Liver (tissue), 9 donors: Measurements from ENCODE around the gene MCF2L. TPM values are rescaled to one million over a fixed set of nuclear protein-coding genes. Genes with fewer than 3 reads are reported as not detected.
A peak's percentile ranks its signal among the peaks of the same experiment; 100 is the strongest.

Source experiments
- DNase-seq: peaks from one replicate; pipeline ENCODE4 v3.0.0-alpha.2; 2017; ENCODE audit warnings: low spot score
- H3K27ac ChIP-seq, 2 donors: one replicate each; pipeline ENCODE4 v1.7.0; 2013; ENCODE audit warnings: inconsistent platforms in 2 of 2, low read length in 2 of 2, control low read depth in 1 of 2, low read depth in 1 of 2, mild to moderate bottlenecking in 1 of 2
- H3K27me3 ChIP-seq, 4 donors: one replicate each; pipeline versions ENCODE4 v1.6.1 to v1.7.0; 2013; ENCODE audit warnings: low read length in 3 of 4, inconsistent platforms in 1 of 4, mild to moderate bottlenecking in 1 of 4, moderate library complexity in 1 of 4; ENCODE audit not compliant: control insufficient read depth in 4 of 4, insufficient read depth in 4 of 4
- H3K36me3 ChIP-seq, 4 donors: one replicate each; pipeline versions ENCODE4 v1.6.1 to v1.7.0; 2013; ENCODE audit warnings: low read length in 3 of 4, mild to moderate bottlenecking in 3 of 4, low read depth in 1 of 4, moderate library complexity in 1 of 4; ENCODE audit not compliant: control insufficient read depth in 4 of 4, insufficient read depth in 3 of 4
- H3K4me1 ChIP-seq, 4 donors: one replicate each; pipeline versions ENCODE4 v1.6.1 to v1.7.0; 2013; ENCODE audit warnings: low read length in 3 of 4, mild to moderate bottlenecking in 3 of 4, moderate library complexity in 1 of 4; ENCODE audit not compliant: control insufficient read depth in 4 of 4, insufficient read depth in 4 of 4
- H3K4me3 ChIP-seq, 3 donors: one replicate each; pipeline versions ENCODE4 v1.6.1 to v1.7.0; 2013; ENCODE audit warnings: low read length in 3 of 3, control low read depth in 1 of 3, low read depth in 1 of 3, mild to moderate bottlenecking in 1 of 3
- H3K9ac ChIP-seq, 2 donors: one replicate each; pipeline ENCODE4 v1.7.0; 2013; ENCODE audit warnings: low read length in 2 of 2, mild to moderate bottlenecking in 2 of 2, moderate library complexity in 2 of 2, control low read depth in 1 of 2, low read depth in 1 of 2
- H3K9me3 ChIP-seq, 4 donors: one replicate each; pipeline versions ENCODE4 v1.6.1 to v1.7.0; 2013; ENCODE audit warnings: low read length in 3 of 4; ENCODE audit not compliant: control insufficient read depth in 4 of 4
- EGR1 ChIP-seq, 2 donors: IDR thresholded peaks; 2 replicates each; pipeline ENCODE4 v1.6.1; 2016 to 2018; ENCODE audit warnings: antibody characterized with exemption in 2 of 2, low read depth in 2 of 2
- FOXA1 ChIP-seq: IDR thresholded peaks from 2 replicates; pipeline ENCODE4 v1.6.1; 2016; ENCODE audit warnings: antibody characterized with exemption
- FOXA2 ChIP-seq: IDR thresholded peaks from 2 replicates; pipeline ENCODE4 v1.6.1; 2016; ENCODE audit warnings: antibody characterized with exemption
- GABPA ChIP-seq, 2 donors: IDR thresholded peaks in 1 of 2; conservative IDR thresholded peaks in 1 of 2; 2 replicates each; pipeline ENCODE4 v1.6.1; 2016; ENCODE audit warnings: antibody characterized with exemption in 2 of 2, mild to moderate bottlenecking in 1 of 2, moderate library complexity in 1 of 2
- HNF4A ChIP-seq, 2 donors: conservative IDR thresholded peaks; 2 replicates each; pipeline ENCODE4 v1.6.1; 2016; ENCODE audit warnings: antibody characterized with exemption in 2 of 2, mild to moderate bottlenecking in 2 of 2
- HNF4G ChIP-seq: IDR thresholded peaks from 2 replicates; pipeline ENCODE4 v1.6.1; 2016; ENCODE audit warnings: antibody characterized with exemption
- JUND ChIP-seq, 2 donors: IDR thresholded peaks; 2 replicates each; pipeline ENCODE4 v1.6.1; 2016; ENCODE audit warnings: antibody characterized with exemption in 2 of 2
- RAD21 ChIP-seq, 2 donors: IDR thresholded peaks; 2 replicates each; pipeline ENCODE4 v1.6.1; 2016; ENCODE audit warnings: antibody characterized with exemption in 2 of 2, mild to moderate bottlenecking in 2 of 2
- SP1 ChIP-seq: IDR thresholded peaks from 2 replicates; pipeline ENCODE4 v1.6.1; 2018; ENCODE audit warnings: antibody characterized with exemption, mild to moderate bottlenecking
- TAF1 ChIP-seq: conservative IDR thresholded peaks from 2 replicates; pipeline ENCODE4 v1.6.1; 2016; ENCODE audit warnings: antibody characterized with exemption, mild to moderate bottlenecking
- YY1 ChIP-seq: IDR thresholded peaks from 2 replicates; pipeline ENCODE4 v1.6.1; 2016; ENCODE audit warnings: antibody characterized with exemption, mild to moderate bottlenecking
- WGBS: extraction: QIAGEN DNeasy Blood & Tissue Kit; methylation state at CpG from one replicate; pipeline ENCODE4 v1.1.7; 2013; 5-methylcytosine and 5-hydroxymethylcytosine counted together
- polyA plus RNA-seq, 2 donors: library from polyadenylated mRNA; stranded (reverse) in 1 of 2; unstranded in 1 of 2; fragments of 200-250 nt in 1 of 2; fragments of >200 nt in 1 of 2; fragmentation: Nextera tagmentation in 1 of 2; extraction: Ambion mirVana in 1 of 2; gene quantifications; one replicate each; pipeline versions ENCODE4 v1.2.1 to v1.2.3, GENCODE V29; 2013 to 2015
- total RNA-seq, 2 donors: library from RNA; depleted of rRNA; stranded (reverse); fragments of >200 nt; gene quantifications; one replicate each; pipeline ENCODE4 v1.2.3, GENCODE V29; 2014
- TF ChIP-seq, protein P1 (sequence below): fragments of 150-350 bp; IDR thresholded peaks from 2 replicates; pipeline ENCODE4 v1.5.1; 2017; ENCODE audit warnings: improper control_type of control experiment, low read depth, low read length; ENCODE audit not compliant: missing input control
- TF ChIP-seq, protein P2 (sequence below): IDR thresholded peaks from 2 replicates; pipeline ENCODE4 v1.6.1; 2016; ENCODE audit warnings: antibody characterized with exemption
- TF ChIP-seq, protein P3 (sequence below): IDR thresholded peaks from 2 replicates; pipeline ENCODE4 v1.6.1; 2016; ENCODE audit warnings: antibody characterized with exemption, mild to moderate bottlenecking
- TF ChIP-seq, protein P4 (sequence below): IDR thresholded peaks from 2 replicates; pipeline ENCODE4 v1.6.1; 2016; ENCODE audit warnings: antibody characterized with exemption
- TF ChIP-seq, protein P5 (sequence below): IDR thresholded peaks from 2 replicates; pipeline ENCODE4 v1.6.1; 2016; ENCODE audit warnings: antibody characterized with exemption
- donor health status: healthy.
- donor health status: healthy.
- donor health status: healthy.
- donor health status: healthy.
- donor health status: healthy.

MCF2L gene
- total and polyA plus RNA-seq, 4 donors, result 2.9 to 12.8 (median 7.1) TPM

DNA sequence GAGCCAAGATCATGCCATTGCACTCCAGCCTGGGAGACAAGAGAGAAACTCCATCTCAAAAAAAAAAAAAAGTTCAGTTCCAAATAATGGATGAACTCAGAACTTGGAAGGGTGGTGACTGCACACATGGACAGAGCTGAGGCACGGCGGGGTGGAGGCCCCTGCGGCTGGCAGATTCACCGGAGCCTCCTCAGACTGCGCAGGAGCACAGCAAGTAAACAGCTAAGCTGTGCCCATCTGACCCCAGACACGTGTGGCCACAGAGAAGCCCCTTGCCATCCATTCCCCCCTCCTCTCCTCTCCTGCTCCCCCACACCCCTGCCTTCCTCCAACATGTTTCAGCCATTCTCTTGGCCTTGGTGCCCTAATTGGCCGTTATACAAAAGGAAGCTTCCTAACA lies 173.9 kb downstream of the MCF2L start:
- no peak overlapping the region for H3K27ac ChIP-seq

DNA sequence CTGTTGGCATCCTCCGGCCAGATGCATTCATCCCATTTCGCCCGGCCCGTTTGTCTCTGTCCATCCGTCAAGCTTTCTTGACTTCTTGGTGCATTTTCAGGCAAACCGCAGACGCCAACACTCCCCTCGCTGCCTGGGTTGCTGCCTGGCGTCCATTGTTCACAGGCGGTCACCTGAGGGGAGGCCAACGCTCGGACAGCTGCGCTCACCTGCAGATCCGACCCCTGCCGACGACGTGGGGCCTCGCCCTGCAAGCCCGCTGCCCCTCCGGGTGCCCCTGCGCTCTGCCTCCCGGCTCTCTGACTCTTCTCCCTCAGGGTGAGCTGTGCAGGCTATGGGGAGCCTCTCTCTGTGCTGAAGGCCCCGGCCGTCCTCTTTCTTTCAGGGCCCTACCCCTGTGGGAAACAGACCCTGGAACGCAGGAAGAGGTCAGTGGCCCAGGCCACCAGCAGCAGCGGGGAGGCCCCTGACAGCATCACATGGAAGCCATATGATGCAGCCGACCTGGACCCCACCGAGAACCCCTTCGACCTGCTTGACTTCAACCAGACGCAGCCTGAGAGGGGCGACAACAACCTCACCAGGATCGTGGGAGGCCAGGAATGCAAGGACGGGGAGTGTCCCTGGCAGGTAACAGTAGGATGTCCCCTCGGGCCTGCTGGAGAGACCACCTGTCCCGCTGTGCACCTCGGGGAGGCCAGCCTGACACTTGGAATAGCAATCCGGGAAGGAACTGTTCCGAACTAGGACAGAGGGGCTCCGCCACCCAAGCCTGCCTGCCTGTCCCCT lies 174.6 kb downstream of the MCF2L start:
- no peaks in the 10 kb centered on the region for H3K27me3 ChIP-seq
- H3K27ac ChIP-seq, result no peak overlapping the region
- H3K4me3 ChIP-seq, result no peak overlapping the region
- peaks cover 0 to 6% (median 1%) of the 10 kb centered on the region in 4 donors for H3K4me1 ChIP-seq
- DNase-seq, result peak; percentile 30
- H3K36me3 ChIP-seq, result peaks cover 0 to 23% (median 9%) of the 10 kb centered on the region in 4 donors
- no peak overlapping the region for H3K9ac ChIP-seq
- no peaks in the 10 kb centered on the region for H3K9me3 ChIP-seq
- WGBS, result 92% methylated on average over 39 of the region's 39 CpGs
- TF ChIP-seq HNF4A (conservative IDR thresholded peaks at IDR 0.05) (no peak), YY1 (no peak), SP1 (no peak), GABPA (IDR thresholded peaks at IDR 0.05 in 1 of 2, conservative IDR thresholded peaks at IDR 0.05 in 1 of 2) (no peak), JUND (IDR thresholded peaks at IDR 0.05) (no peak), HNF4G (no peak)
- TF ChIP-seq, protein P1, sequence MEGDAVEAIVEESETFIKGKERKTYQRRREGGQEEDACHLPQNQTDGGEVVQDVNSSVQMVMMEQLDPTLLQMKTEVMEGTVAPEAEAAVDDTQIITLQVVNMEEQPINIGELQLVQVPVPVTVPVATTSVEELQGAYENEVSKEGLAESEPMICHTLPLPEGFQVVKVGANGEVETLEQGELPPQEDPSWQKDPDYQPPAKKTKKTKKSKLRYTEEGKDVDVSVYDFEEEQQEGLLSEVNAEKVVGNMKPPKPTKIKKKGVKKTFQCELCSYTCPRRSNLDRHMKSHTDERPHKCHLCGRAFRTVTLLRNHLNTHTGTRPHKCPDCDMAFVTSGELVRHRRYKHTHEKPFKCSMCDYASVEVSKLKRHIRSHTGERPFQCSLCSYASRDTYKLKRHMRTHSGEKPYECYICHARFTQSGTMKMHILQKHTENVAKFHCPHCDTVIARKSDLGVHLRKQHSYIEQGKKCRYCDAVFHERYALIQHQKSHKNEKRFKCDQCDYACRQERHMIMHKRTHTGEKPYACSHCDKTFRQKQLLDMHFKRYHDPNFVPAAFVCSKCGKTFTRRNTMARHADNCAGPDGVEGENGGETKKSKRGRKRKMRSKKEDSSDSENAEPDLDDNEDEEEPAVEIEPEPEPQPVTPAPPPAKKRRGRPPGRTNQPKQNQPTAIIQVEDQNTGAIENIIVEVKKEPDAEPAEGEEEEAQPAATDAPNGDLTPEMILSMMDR, result no peak
- TF ChIP-seq, protein P2, sequence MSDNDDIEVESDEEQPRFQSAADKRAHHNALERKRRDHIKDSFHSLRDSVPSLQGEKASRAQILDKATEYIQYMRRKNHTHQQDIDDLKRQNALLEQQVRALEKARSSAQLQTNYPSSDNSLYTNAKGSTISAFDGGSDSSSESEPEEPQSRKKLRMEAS, result no peak
- TF ChIP-seq, protein P3, sequence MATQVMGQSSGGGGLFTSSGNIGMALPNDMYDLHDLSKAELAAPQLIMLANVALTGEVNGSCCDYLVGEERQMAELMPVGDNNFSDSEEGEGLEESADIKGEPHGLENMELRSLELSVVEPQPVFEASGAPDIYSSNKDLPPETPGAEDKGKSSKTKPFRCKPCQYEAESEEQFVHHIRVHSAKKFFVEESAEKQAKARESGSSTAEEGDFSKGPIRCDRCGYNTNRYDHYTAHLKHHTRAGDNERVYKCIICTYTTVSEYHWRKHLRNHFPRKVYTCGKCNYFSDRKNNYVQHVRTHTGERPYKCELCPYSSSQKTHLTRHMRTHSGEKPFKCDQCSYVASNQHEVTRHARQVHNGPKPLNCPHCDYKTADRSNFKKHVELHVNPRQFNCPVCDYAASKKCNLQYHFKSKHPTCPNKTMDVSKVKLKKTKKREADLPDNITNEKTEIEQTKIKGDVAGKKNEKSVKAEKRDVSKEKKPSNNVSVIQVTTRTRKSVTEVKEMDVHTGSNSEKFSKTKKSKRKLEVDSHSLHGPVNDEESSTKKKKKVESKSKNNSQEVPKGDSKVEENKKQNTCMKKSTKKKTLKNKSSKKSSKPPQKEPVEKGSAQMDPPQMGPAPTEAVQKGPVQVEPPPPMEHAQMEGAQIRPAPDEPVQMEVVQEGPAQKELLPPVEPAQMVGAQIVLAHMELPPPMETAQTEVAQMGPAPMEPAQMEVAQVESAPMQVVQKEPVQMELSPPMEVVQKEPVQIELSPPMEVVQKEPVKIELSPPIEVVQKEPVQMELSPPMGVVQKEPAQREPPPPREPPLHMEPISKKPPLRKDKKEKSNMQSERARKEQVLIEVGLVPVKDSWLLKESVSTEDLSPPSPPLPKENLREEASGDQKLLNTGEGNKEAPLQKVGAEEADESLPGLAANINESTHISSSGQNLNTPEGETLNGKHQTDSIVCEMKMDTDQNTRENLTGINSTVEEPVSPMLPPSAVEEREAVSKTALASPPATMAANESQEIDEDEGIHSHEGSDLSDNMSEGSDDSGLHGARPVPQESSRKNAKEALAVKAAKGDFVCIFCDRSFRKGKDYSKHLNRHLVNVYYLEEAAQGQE, result no peak

More for the DNA sequence above, 173.9 kb downstream of the MCF2L start:
- H3K4me3 ChIP-seq, result no peak overlapping the region
- H3K36me3 ChIP-seq, result peaks cover 0 to 23% (median 9%) of the 10 kb centered on the region in 4 donors
- peak; percentile 22 for DNase-seq
- peaks cover 0 to 7% (median 1%) of the 10 kb centered on the region in 4 donors for H3K4me1 ChIP-seq
- WGBS, result 89% methylated on average over 7 of the region's 7 CpGs
- H3K9me3 ChIP-seq, result no peaks in the 10 kb centered on the region
- H3K27me3 ChIP-seq, result no peaks in the 10 kb centered on the region
- no peak overlapping the region for H3K9ac ChIP-seq
- TF ChIP-seq JUND (IDR thresholded peaks at IDR 0.05) (no peak), SP1 (no peak), RAD21 (IDR thresholded peaks at IDR 0.05) (no peak), TAF1 (no peak), GABPA (IDR thresholded peaks at IDR 0.05 in 1 of 2, conservative IDR thresholded peaks at IDR 0.05 in 1 of 2) (no peak), YY1 (no peak), HNF4A (conservative IDR thresholded peaks at IDR 0.05) (no peak), FOXA1 (no peak), HNF4G (no peak), FOXA2 (no peak), EGR1 (IDR thresholded peaks at IDR 0.05; ENCODE audit: low read depth in 2 of 2) (no peak)
- TF ChIP-seq, protein P4, sequence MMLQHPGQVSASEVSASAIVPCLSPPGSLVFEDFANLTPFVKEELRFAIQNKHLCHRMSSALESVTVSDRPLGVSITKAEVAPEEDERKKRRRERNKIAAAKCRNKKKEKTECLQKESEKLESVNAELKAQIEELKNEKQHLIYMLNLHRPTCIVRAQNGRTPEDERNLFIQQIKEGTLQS, result no peak
- TF ChIP-seq, protein P3, result no peak
- TF ChIP-seq, protein P2, result no peak
- TF ChIP-seq, protein P5, sequence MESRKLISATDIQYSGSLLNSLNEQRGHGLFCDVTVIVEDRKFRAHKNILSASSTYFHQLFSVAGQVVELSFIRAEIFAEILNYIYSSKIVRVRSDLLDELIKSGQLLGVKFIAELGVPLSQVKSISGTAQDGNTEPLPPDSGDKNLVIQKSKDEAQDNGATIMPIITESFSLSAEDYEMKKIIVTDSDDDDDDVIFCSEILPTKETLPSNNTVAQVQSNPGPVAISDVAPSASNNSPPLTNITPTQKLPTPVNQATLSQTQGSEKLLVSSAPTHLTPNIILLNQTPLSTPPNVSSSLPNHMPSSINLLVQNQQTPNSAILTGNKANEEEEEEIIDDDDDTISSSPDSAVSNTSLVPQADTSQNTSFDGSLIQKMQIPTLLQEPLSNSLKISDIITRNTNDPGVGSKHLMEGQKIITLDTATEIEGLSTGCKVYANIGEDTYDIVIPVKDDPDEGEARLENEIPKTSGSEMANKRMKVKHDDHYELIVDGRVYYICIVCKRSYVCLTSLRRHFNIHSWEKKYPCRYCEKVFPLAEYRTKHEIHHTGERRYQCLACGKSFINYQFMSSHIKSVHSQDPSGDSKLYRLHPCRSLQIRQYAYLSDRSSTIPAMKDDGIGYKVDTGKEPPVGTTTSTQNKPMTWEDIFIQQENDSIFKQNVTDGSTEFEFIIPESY, result no peak
